HCT116 (cell line): ENCODE data around the gene MED12. TPM values are rescaled to one million over a fixed set of nuclear protein-coding genes. Genes with fewer than 3 reads are reported as not detected.

ENCODE experiments used
- ATAC-seq: fragments of 200-7000 bp; cut with Tn5 transposase; 2 replicates; pipeline ENCODE4 v1.9.1; 2020; ENCODE audit warnings: mild to moderate bottlenecking, moderate library complexity
- BruUV-seq: library from RNA; stranded (reverse); fragments of 400-500 nt; replicated peaks from 2 replicates; lab custom pipeline; 2021; lab: Mats Ljungman, UMichigan
- CTCF ChIA-PET: fragments of 300-600 bp; sonication (Branson Sonifier 250); formaldehyde crosslinking; loops from one replicate; lab custom pipeline; 2021; ENCODE audit warnings: antibody characterized with exemption; lab: Charles Lee
- POLR2A ChIA-PET: fragments of 300-600, 350-600 bp; sonication (Branson Sonifier 250); formaldehyde crosslinking; loops from one replicate; lab custom pipeline; 2021; ENCODE audit warnings: antibody characterized with exemption; lab: Charles Lee
- RAD21 ChIA-PET, 2 experiments: fragments of 300-600 bp; sonication (Branson Sonifier 250); formaldehyde crosslinking; loops; one replicate each; lab custom pipeline; 2023; ENCODE audit warnings: low total read pairs in 2 of 2; ENCODE audit not compliant: uncharacterized antibody in 2 of 2, unreplicated experiment in 2 of 2, low non-redundant PET in 1 of 2; lab: Charles Lee
- DNase-seq: peaks from one replicate; pipeline ENCODE4 v3.0.0-alpha.2; 2010; ENCODE audit warnings: low read depth, low spot score
- H2AFZ ChIP-seq: fragments of 200-600 bp; shearing (Covaris generic), sonication (generic); 2 replicates; pipeline ENCODE4 v1.6.1; 2017; ENCODE audit warnings: low read depth, mixed run types, mixed read lengths, antibody characterized with exemption, low read length; ENCODE audit not compliant: poor library complexity, severe bottlenecking
- H3K27ac ChIP-seq: 2 replicates; pipeline ENCODE4 v1.5.1; 2012; ENCODE audit warnings: low read depth, low read length
- H3K27me3 ChIP-seq: fragments of 200-600 bp; sonication (generic); 2 replicates; pipeline ENCODE4 v1.6.1; 2016; ENCODE audit warnings: mixed run types, low read length, mixed read lengths; ENCODE audit not compliant: insufficient read depth
- H3K36me3 ChIP-seq, 2 experiments: fragments of 200-500 bp in 1 of 2; fragments of 200-600 bp in 1 of 2; sonication (Bioruptor generic) in 1 of 2; sonication (generic) in 1 of 2; 2 replicates each; pipeline versions ENCODE4 v1.5.1 to v1.6.1; 2014 to 2016; ENCODE audit warnings: low read length in 2 of 2, inconsistent platforms in 1 of 2, mixed read lengths in 1 of 2, mixed run types in 1 of 2; ENCODE audit not compliant: insufficient read depth in 2 of 2, control insufficient read depth in 1 of 2
- H3K4me1 ChIP-seq, 2 experiments: fragments of 200-600 bp in 1 of 2; sonication (generic) in 1 of 2; 2 replicates each; pipeline versions ENCODE4 v1.5.1 to v1.6.1; 2012 to 2017; ENCODE audit warnings: low read length in 2 of 2, inconsistent platforms in 1 of 2, mild to moderate bottlenecking in 1 of 2, mixed read lengths in 1 of 2, mixed run types in 1 of 2, moderate library complexity in 1 of 2; ENCODE audit not compliant: insufficient read depth in 2 of 2, control insufficient read depth in 1 of 2
- H3K4me2 ChIP-seq: fragments of 200-600 bp; sonication (generic); 2 replicates; pipeline ENCODE4 v1.6.1; 2017; ENCODE audit warnings: mixed run types, low read length, mixed read lengths
- H3K4me3 ChIP-seq, 2 experiments: fragments of 200-600 bp in 1 of 2; sonication (generic) in 1 of 2; replicated peaks in 1 of 2; 2 replicates each; pipeline ENCODE4 v1.5.1; 2011 to 2016; ENCODE audit warnings: low read length in 2 of 2, control low read depth in 1 of 2, low read depth in 1 of 2, mild to moderate bottlenecking in 1 of 2, mixed read lengths in 1 of 2, mixed run types in 1 of 2
- H3K79me2 ChIP-seq: fragments of 200-600 bp; sonication (generic); 2 replicates; pipeline ENCODE4 v1.6.1; 2017; ENCODE audit warnings: mild to moderate bottlenecking, mixed run types, low read length, moderate library complexity, mixed read lengths; ENCODE audit not compliant: insufficient read depth
- H3K9ac ChIP-seq: fragments of 200-600 bp; sonication (generic); 2 replicates; pipeline ENCODE4 v1.6.1; 2016; ENCODE audit warnings: low read length, mixed read lengths
- H3K9me2 ChIP-seq: fragments of 200-600 bp; sonication (generic), shearing (Covaris generic); 2 replicates; pipeline ENCODE4 v1.6.1; 2017; ENCODE audit warnings: mixed run types, mild to moderate bottlenecking, moderate library complexity; ENCODE audit not compliant: insufficient read depth
- H3K9me3 ChIP-seq, 2 experiments: fragments of 200-500 bp in 1 of 2; fragments of 200-600 bp in 1 of 2; sonication (Bioruptor generic) in 1 of 2; sonication (generic) in 1 of 2; 2 replicates each; pipeline ENCODE4 v1.6.1; 2014 to 2017; ENCODE audit warnings: low read length in 2 of 2, mixed read lengths in 2 of 2, inconsistent platforms in 1 of 2, low read depth in 1 of 2, mild to moderate bottlenecking in 1 of 2, mixed run types in 1 of 2, moderate library complexity in 1 of 2; ENCODE audit not compliant: control insufficient read depth in 1 of 2, insufficient read depth in 1 of 2
- H4K20me1 ChIP-seq: fragments of 200-600 bp; sonication (generic), shearing (Covaris generic); 2 replicates; pipeline ENCODE4 v1.6.1; 2017; ENCODE audit warnings: mixed run types, mild to moderate bottlenecking, moderate library complexity; ENCODE audit not compliant: insufficient read depth
- ATF3 ChIP-seq: IDR thresholded peaks from 2 replicates; pipeline ENCODE4 v1.6.1; 2012
- CBX3 ChIP-seq: IDR thresholded peaks from 2 replicates; pipeline ENCODE4 v1.6.1; 2012; ENCODE audit warnings: low read depth
- CEBPB ChIP-seq: IDR thresholded peaks from 2 replicates; pipeline ENCODE4 v1.6.1; 2012; ENCODE audit warnings: low read depth
- CTCF ChIP-seq, 3 experiments: fragments of 200-600 bp in 1 of 3; sonication (generic) in 1 of 3; IDR thresholded peaks in 2 of 3; conservative IDR thresholded peaks in 1 of 3; 2 replicates each; pipeline ENCODE4 v1.5.1; 2012 to 2017; ENCODE audit warnings: low read depth in 2 of 3, low read length in 2 of 3, antibody characterized with exemption in 1 of 3, borderline replicate concordance in 1 of 3, control low read depth in 1 of 3, mild to moderate bottlenecking in 1 of 3, mixed read lengths in 1 of 3, mixed run types in 1 of 3, moderate library complexity in 1 of 3; ENCODE audit not compliant: insufficient read depth in 1 of 3
- EGR1 ChIP-seq: IDR thresholded peaks from 2 replicates; pipeline ENCODE4 v1.6.1; 2012; ENCODE audit warnings: low read depth
- ELF1 ChIP-seq: IDR thresholded peaks from 2 replicates; pipeline ENCODE4 v1.6.1; 2012; ENCODE audit warnings: low read depth, borderline replicate concordance
- EZH2phosphoT487 ChIP-seq: fragments of 200-600 bp; IDR thresholded peaks from 2 replicates; pipeline ENCODE4 v1.6.1; 2018; ENCODE audit warnings: antibody characterized with exemption, borderline replicate concordance
- FOSL1 ChIP-seq: IDR thresholded peaks from 2 replicates; pipeline ENCODE4 v1.6.1; 2012; ENCODE audit warnings: low read depth
- JUND ChIP-seq: IDR thresholded peaks from 2 replicates; pipeline ENCODE4 v1.6.1; 2012
- POLR2A ChIP-seq: IDR thresholded peaks from 2 replicates; pipeline ENCODE4 v1.7.0; 2011; ENCODE audit warnings: borderline replicate concordance; ENCODE audit not compliant: insufficient read depth, insufficient read length; ENCODE audit errors: extremely low read depth
- POLR2AphosphoS5 ChIP-seq: IDR thresholded peaks from 2 replicates; pipeline ENCODE4 v1.6.1; 2011; ENCODE audit warnings: mild to moderate bottlenecking, low read depth, low read length, moderate library complexity
- SIN3A ChIP-seq: IDR thresholded peaks from 2 replicates; pipeline ENCODE4 v1.6.1; 2012; ENCODE audit warnings: low read depth
- SP1 ChIP-seq: IDR thresholded peaks from 2 replicates; pipeline ENCODE4 v1.6.1; 2012; ENCODE audit warnings: low read depth
- SRF ChIP-seq: IDR thresholded peaks from 2 replicates; pipeline ENCODE4 v1.6.1; 2012; ENCODE audit warnings: low read depth
- TCF7L2 ChIP-seq: IDR thresholded peaks from 2 replicates; pipeline ENCODE4 v1.7.0; 2011; ENCODE audit warnings: borderline replicate concordance, inconsistent platforms; ENCODE audit not compliant: insufficient read depth, insufficient read length; ENCODE audit errors: extremely low read depth
- YY1 ChIP-seq: IDR thresholded peaks from 2 replicates; pipeline ENCODE4 v1.6.1; 2011; ENCODE audit warnings: low read length, low read depth, moderate library complexity, mild to moderate bottlenecking; ENCODE audit not compliant: insufficient replicate concordance; ENCODE audit errors: extremely low read depth
- ZFX ChIP-seq: fragments of 450-650 bp; IDR thresholded peaks from 2 replicates; pipeline ENCODE4 v1.6.1; 2017
- ZNF274 ChIP-seq: fragments of 200-500 bp; sonication (Bioruptor generic); IDR thresholded peaks from 2 replicates; pipeline ENCODE4 v1.6.1; 2014; ENCODE audit warnings: mild to moderate bottlenecking, low read depth, low read length, inconsistent platforms
- intact Hi-C: fragments of 100-400 bp; cut with micrococcal nuclease; formaldehyde crosslinking; loops from 2 replicates; pipeline ENCODE4 v1.10.0; 2022
- total RNA-seq: library from RNA; stranded (reverse); gene quantifications from one replicate; pipeline ENCODE4 v1.2.1, GENCODE V29; 2021; ENCODE audit not compliant: unreplicated experiment
- TF ChIP-seq, protein P1 (sequence below): IDR thresholded peaks from 2 replicates; pipeline ENCODE4 v1.6.1; 2011; ENCODE audit warnings: mild to moderate bottlenecking, low read length, moderate library complexity; ENCODE audit not compliant: insufficient replicate concordance; ENCODE audit errors: extremely low read depth

The MED12 gene
- total RNA-seq, 1 experiment from 2014 or later, result 32.8 TPM

GRCh38 chrX:71175531-71175930 is 57.1 kb downstream of the MED12 start:
- POLR2A ChIA-PET, result no interaction called here
- Histone ChIP-seq H3K4me3 (no peak overlapping the region), H4K20me1 (no peaks in the 10 kb centered on the region), H3K36me3 (no peaks in the 10 kb centered on the region), H3K9me2 (no peaks in the 10 kb centered on the region), H3K27ac (no peak overlapping the region), H3K4me2 (no peak overlapping the region), H3K79me2 (no peaks in the 10 kb centered on the region), H3K9me3 (no peaks in the 10 kb centered on the region), H3K4me1 (no peaks in the 10 kb centered on the region), H3K9ac (no peak overlapping the region), H2AFZ (no peak overlapping the region), H3K27me3 (no peaks in the 10 kb centered on the region)
- no peak for TF ChIP-seq SP1
- TF ChIP-seq YY1, result no peak
- TF ChIP-seq CBX3, result no peak
- TF ChIP-seq ATF3, result no peak
- TF ChIP-seq POLR2AphosphoS5, result no peak
- TF ChIP-seq ELF1, result no peak
- no peak for TF ChIP-seq ZFX
- no peak for TF ChIP-seq EZH2phosphoT487
- no peak for TF ChIP-seq EGR1
- TF ChIP-seq SIN3A, result no peak
- TF ChIP-seq, protein P1, sequence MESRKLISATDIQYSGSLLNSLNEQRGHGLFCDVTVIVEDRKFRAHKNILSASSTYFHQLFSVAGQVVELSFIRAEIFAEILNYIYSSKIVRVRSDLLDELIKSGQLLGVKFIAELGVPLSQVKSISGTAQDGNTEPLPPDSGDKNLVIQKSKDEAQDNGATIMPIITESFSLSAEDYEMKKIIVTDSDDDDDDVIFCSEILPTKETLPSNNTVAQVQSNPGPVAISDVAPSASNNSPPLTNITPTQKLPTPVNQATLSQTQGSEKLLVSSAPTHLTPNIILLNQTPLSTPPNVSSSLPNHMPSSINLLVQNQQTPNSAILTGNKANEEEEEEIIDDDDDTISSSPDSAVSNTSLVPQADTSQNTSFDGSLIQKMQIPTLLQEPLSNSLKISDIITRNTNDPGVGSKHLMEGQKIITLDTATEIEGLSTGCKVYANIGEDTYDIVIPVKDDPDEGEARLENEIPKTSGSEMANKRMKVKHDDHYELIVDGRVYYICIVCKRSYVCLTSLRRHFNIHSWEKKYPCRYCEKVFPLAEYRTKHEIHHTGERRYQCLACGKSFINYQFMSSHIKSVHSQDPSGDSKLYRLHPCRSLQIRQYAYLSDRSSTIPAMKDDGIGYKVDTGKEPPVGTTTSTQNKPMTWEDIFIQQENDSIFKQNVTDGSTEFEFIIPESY, result no peak
- TF ChIP-seq CTCF (IDR thresholded peaks at IDR 0.05 in 2 of 3, conservative IDR thresholded peaks at IDR 0.05 in 1 of 3; ENCODE audit: borderline replicate concordance in 1 of 3, insufficient read depth in 1 of 3, low read depth in 2 of 3, low read length in 2 of 3), result no peak
- no peak for TF ChIP-seq POLR2A
- no peak for TF ChIP-seq TCF7L2
- no peak for TF ChIP-seq CEBPB
- TF ChIP-seq FOSL1, result no peak
- TF ChIP-seq JUND, result no peak
- TF ChIP-seq ZNF274, result no peak
- no peak for TF ChIP-seq SRF
- no TSS peak for BruUV-seq
- RAD21 ChIA-PET, result no interaction called here
- CTCF ChIA-PET, result no interaction called here
- intact Hi-C loops, result loop anchor here (5.0 kb wide), 2 partner anchors 78 to 408 kb away; partner anchors contain the start of gene FOXO4
- DNase-seq, result no peak
- no peak for ATAC-seq
